ENCODE results near the gene SSH3. TPM values are rescaled to one million over a fixed set of nuclear protein-coding genes. Genes with fewer than 3 reads are reported as not detected.

Gene SSH3
- total RNA-seq, 4 donors from 2014 or later = 28.2 to 51.5 (median 44.0) TPM

- DNase-seq (ENCODE audit: extremely low spot score) = no peak
Observed at GRCh38 chr11:67308031-67308866, 4.9 kb downstream of the SSH3 start.

GRCh38 chr11:67309166-67309565, 5.8 kb downstream of the SSH3 start:
- Histone ChIP-seq H3K27ac (replicated peaks in 1 of 4) (no peak overlapping the region), H3K9me3 (no peaks in the 10 kb centered on the region), H3K27me3 (no peaks in the 10 kb centered on the region), H3K4me1 (peaks cover 6 to 16% (median 14%) of the 10 kb centered on the region in 4 donors), H3K4me3 (no peak overlapping the region), H3K36me3 (peaks cover 0 to 52% (median 42%) of the 10 kb centered on the region in 4 donors)
- no peak for DNase-seq (ENCODE audit: extremely low spot score)
- 100% methylated on average over 3 of the region's 11 CpGs for WGBS
- intact Hi-C loops (cut with DNase I) = no loop called here
- TF ChIP-seq POLR2A (IDR thresholded peaks at IDR 0.05; ENCODE audit: low read depth) = no peak
- TF ChIP-seq EP300 (IDR thresholded peaks at IDR 0.05) = no peak
- no peak for TF ChIP-seq POLR2AphosphoS5 (IDR thresholded peaks at IDR 0.05)
- no peak for TF ChIP-seq CTCF (IDR thresholded peaks at IDR 0.05)

More at GRCh38 chr11:67308031-67308866, 4.9 kb downstream of the SSH3 start:
- no peak for TF ChIP-seq EP300 (IDR thresholded peaks at IDR 0.05)
- no peak for TF ChIP-seq CTCF (IDR thresholded peaks at IDR 0.05)
- TF ChIP-seq POLR2A (IDR thresholded peaks at IDR 0.05; ENCODE audit: low read depth) = no peak
- no peak for TF ChIP-seq POLR2AphosphoS5 (IDR thresholded peaks at IDR 0.05)
- Histone ChIP-seq H3K4me1 (peaks cover 9 to 24% (median 21%) of the 10 kb centered on the region in 4 donors), H3K27me3 (no peaks in the 10 kb centered on the region), H3K4me3 (no peak overlapping the region), H3K27ac (replicated peaks in 1 of 4) (no peak overlapping the region), H3K9me3 (no peaks in the 10 kb centered on the region), H3K36me3 (peaks cover 0 to 52% (median 42%) of the 10 kb centered on the region in 4 donors)
- intact Hi-C loops (cut with DNase I) = no loop called here
- WGBS = 93% methylated on average over 20 of the region's 20 CpGs

- Histone ChIP-seq H3K27me3 (no peaks in the 10 kb centered on the region), H3K4me1 (peaks cover under 1 to 11% (median 9%) of the 10 kb centered on the region in 4 donors), H3K36me3 (peaks cover 0 to 52% (median 42%) of the 10 kb centered on the region in 4 donors), H3K27ac (replicated peaks in 1 of 4) (no peak overlapping the region), H3K9me3 (no peaks in the 10 kb centered on the region), H3K4me3 (no peak overlapping the region)
- 83% methylated on average over 1 of the region's 14 CpGs for WGBS
- intact Hi-C loops (cut with DNase I) = no loop called here
- no peak for DNase-seq (ENCODE audit: extremely low spot score)
- TF ChIP-seq EP300 (IDR thresholded peaks at IDR 0.05) = no peak
- no peak for TF ChIP-seq POLR2AphosphoS5 (IDR thresholded peaks at IDR 0.05)
Observed at GRCh38 chr11:67309661-67310061, 6.3 kb downstream of the SSH3 start.

- no peaks in the 10 kb centered on the region for H3K9me3 ChIP-seq
- H3K36me3 ChIP-seq = peaks cover 0 to 52% (median 42%) of the 10 kb centered on the region in 4 donors
- TF ChIP-seq CTCF (IDR thresholded peaks at IDR 0.05) (no peak), EP300 (IDR thresholded peaks at IDR 0.05) (no peak), POLR2A (IDR thresholded peaks at IDR 0.05; ENCODE audit: low read depth) (no peak), POLR2AphosphoS5 (IDR thresholded peaks at IDR 0.05) (no peak)
- 98% methylated on average over 12 of the region's 19 CpGs for WGBS
- no peak overlapping the region for H3K4me3 ChIP-seq
- intact Hi-C loops (cut with DNase I) = no loop called here
- DNase-seq (ENCODE audit: extremely low spot score) = no peak
- peaks cover 0 to 3% (median 2%) of the 10 kb centered on the region in 4 donors for H3K4me1 ChIP-seq
- no peaks in the 10 kb centered on the region for H3K27me3 ChIP-seq
- H3K27ac ChIP-seq (replicated peaks in 1 of 4) = no peak overlapping the region
Observed at GRCh38 chr11:67310246-67311050, 7.1 kb downstream of the SSH3 start.

- no peaks in the 10 kb centered on the region for H3K27me3 ChIP-seq
- H3K36me3 ChIP-seq = peaks cover 0 to 52% (median 42%) of the 10 kb centered on the region in 4 donors
- DNase-seq (ENCODE audit: extremely low spot score) = no peak
- intact Hi-C loops (cut with DNase I) = no loop called here
- H3K4me3 ChIP-seq = no peak overlapping the region
- H3K27ac ChIP-seq (replicated peaks in 1 of 4) = no peak overlapping the region
- 87% methylated on average over 16 of the region's 18 CpGs for WGBS
- TF ChIP-seq POLR2AphosphoS5 (IDR thresholded peaks at IDR 0.05) (no peak), POLR2A (IDR thresholded peaks at IDR 0.05; ENCODE audit: low read depth) (no peak), CTCF (IDR thresholded peaks at IDR 0.05) (no peak), EP300 (IDR thresholded peaks at IDR 0.05) (no peak)
- H3K9me3 ChIP-seq = no peaks in the 10 kb centered on the region
- H3K4me1 ChIP-seq = no peaks in the 10 kb centered on the region
Observed at GRCh38 chr11:67311051-67311555, 7.8 kb downstream of the SSH3 start.
